Measurements from ENCODE around the gene CFAP52. TPM values are rescaled to one million over a fixed set of nuclear protein-coding genes. Genes with fewer than 3 reads are reported as not detected.

CFAP52 gene
- polyA plus RNA-seq, 3 donors: not detected

DNA sequence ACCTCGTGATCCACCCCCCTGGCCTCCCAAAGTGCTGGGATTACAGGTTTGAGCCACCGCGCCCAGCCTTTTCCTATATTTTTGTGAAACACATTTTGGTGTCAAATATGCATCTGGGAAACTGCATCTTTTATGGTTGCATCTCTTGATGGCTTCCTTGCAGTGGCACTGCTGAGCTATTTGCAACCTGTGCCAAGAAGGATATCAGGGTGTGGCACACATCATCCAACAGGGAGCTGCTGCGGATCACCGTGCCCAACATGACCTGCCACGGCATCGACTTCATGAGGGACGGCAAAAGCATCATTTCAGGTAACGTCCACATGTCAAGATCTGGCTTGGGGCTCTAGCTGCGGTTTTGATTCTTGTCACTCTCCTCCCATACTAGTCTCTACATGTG, 52.1 kb downstream of the CFAP52 start:
- H3K27ac Mint-ChIP-seq: no peak overlapping the region
- Histone ChIP-seq H3K4me2 (replicated peaks; ENCODE audit: extremely low read depth, low read length, poor library complexity, severe bottlenecking) (no peak overlapping the region), H3K4me1 (ENCODE audit: control insufficient read depth in 1 of 2, insufficient read depth in 2 of 2, low read length in 2 of 2) (no peaks in the 10 kb centered on the region), H3K27ac (ENCODE audit: low read depth in 1 of 2, low read length in 2 of 2) (no peak overlapping the region), H3K9ac (ENCODE audit: insufficient read depth, low read length, poor library complexity, severe bottlenecking) (no peak overlapping the region), H3K4me3 (replicated peaks in 1 of 3; ENCODE audit: low read depth in 2 of 3, low read length in 3 of 3) (no peak overlapping the region), H2AFZ (ENCODE audit: insufficient read depth, low read depth, low read length, poor library complexity, severe bottlenecking) (no peak overlapping the region), H3K9me3 (replicated peaks in 1 of 2; ENCODE audit: control insufficient read depth in 1 of 2, insufficient read depth in 1 of 2, low read length in 2 of 2) (peaks cover 2% of the 10 kb centered on the region in 2 donors), H3K36me3 (replicated peaks in 1 of 2; ENCODE audit: control insufficient read depth in 1 of 2, insufficient read depth in 2 of 2, low read length in 2 of 2) (no peaks in the 10 kb centered on the region), H3K27me3 (ENCODE audit: control insufficient read depth in 2 of 2, insufficient read depth in 2 of 2, low read length in 2 of 2) (no peaks in the 10 kb centered on the region), H3K79me2 (ENCODE audit: insufficient read depth, low read length) (no peaks in the 10 kb centered on the region), H4K20me1 (ENCODE audit: insufficient read depth, low read length) (no peaks in the 10 kb centered on the region)
- peaks cover 4 to 11% (median 10%) of the 10 kb centered on the region in 3 donors for H3K27me3 Mint-ChIP-seq (ENCODE audit: low read depth in 3 of 3)
- H3K4me1 Mint-ChIP-seq: no peaks in the 10 kb centered on the region
- H3K4me3 Mint-ChIP-seq: no peak overlapping the region
- TF ChIP-seq, protein P1, sequence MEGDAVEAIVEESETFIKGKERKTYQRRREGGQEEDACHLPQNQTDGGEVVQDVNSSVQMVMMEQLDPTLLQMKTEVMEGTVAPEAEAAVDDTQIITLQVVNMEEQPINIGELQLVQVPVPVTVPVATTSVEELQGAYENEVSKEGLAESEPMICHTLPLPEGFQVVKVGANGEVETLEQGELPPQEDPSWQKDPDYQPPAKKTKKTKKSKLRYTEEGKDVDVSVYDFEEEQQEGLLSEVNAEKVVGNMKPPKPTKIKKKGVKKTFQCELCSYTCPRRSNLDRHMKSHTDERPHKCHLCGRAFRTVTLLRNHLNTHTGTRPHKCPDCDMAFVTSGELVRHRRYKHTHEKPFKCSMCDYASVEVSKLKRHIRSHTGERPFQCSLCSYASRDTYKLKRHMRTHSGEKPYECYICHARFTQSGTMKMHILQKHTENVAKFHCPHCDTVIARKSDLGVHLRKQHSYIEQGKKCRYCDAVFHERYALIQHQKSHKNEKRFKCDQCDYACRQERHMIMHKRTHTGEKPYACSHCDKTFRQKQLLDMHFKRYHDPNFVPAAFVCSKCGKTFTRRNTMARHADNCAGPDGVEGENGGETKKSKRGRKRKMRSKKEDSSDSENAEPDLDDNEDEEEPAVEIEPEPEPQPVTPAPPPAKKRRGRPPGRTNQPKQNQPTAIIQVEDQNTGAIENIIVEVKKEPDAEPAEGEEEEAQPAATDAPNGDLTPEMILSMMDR (IDR thresholded peaks at IDR 0.05): no peak
- peaks cover 4 to 13% (median 11%) of the 10 kb centered on the region in 7 donors for H3K9me3 Mint-ChIP-seq
- H3K36me3 Mint-ChIP-seq: no peaks in the 10 kb centered on the region
- intact Hi-C loops (cut with micrococcal nuclease): no loop called here
- WGBS (ENCODE audit: insufficient coverage): 86% methylated on average over 10 of the region's 10 CpGs
- no peak for DNase-seq

DNA sequence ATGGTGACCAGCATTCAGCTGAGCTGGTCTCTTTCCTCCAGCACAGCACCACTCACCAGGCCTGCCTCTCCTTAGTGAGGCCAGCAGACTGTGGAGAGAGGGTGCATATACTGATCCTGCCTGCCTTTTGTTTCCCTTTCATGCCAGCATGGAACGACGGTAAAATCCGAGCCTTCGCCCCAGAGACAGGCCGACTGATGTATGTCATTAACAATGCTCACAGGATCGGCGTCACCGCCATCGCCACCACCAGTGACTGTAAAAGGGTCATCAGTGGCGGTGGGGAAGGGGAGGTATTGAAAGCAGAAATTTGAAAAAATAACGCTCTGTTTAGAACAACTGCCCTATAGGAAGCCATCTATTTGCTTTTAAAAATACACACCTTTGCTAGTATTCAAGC, 56.3 kb downstream of the CFAP52 start:
- H2AFZ ChIP-seq (ENCODE audit: insufficient read depth, low read depth, low read length, poor library complexity, severe bottlenecking): no peak overlapping the region
- Mint-ChIP-seq H3K4me3 (no peak overlapping the region), H3K36me3 (no peaks in the 10 kb centered on the region), H3K27ac (no peak overlapping the region), H3K27me3 (ENCODE audit: low read depth in 3 of 3) (peaks cover 5 to 11% (median 7%) of the 10 kb centered on the region in 3 donors), H3K9me3 (peaks cover 0 to 3% (median 0%) of the 10 kb centered on the region in 7 donors), H3K4me1 (no peaks in the 10 kb centered on the region)
- no peaks in the 10 kb centered on the region for H3K9me3 ChIP-seq (replicated peaks in 1 of 2; ENCODE audit: control insufficient read depth in 1 of 2, insufficient read depth in 1 of 2, low read length in 2 of 2)
- H3K79me2 ChIP-seq (ENCODE audit: insufficient read depth, low read length): no peaks in the 10 kb centered on the region
- H3K4me1 ChIP-seq (ENCODE audit: control insufficient read depth in 1 of 2, insufficient read depth in 2 of 2, low read length in 2 of 2): no peaks in the 10 kb centered on the region
- H4K20me1 ChIP-seq (ENCODE audit: insufficient read depth, low read length): no peaks in the 10 kb centered on the region
- DNase-seq: no peak
- no peak overlapping the region for H3K4me3 ChIP-seq (replicated peaks in 1 of 3; ENCODE audit: low read depth in 2 of 3, low read length in 3 of 3)
- H3K4me2 ChIP-seq (replicated peaks; ENCODE audit: extremely low read depth, low read length, poor library complexity, severe bottlenecking): no peak overlapping the region
- no peaks in the 10 kb centered on the region for H3K36me3 ChIP-seq (replicated peaks in 1 of 2; ENCODE audit: control insufficient read depth in 1 of 2, insufficient read depth in 2 of 2, low read length in 2 of 2)
- TF ChIP-seq, protein P1 (IDR thresholded peaks at IDR 0.05): no peak
- no peak overlapping the region for H3K27ac ChIP-seq (ENCODE audit: low read depth in 1 of 2, low read length in 2 of 2)
- no peak overlapping the region for H3K9ac ChIP-seq (ENCODE audit: insufficient read depth, low read length, poor library complexity, severe bottlenecking)
- WGBS (ENCODE audit: insufficient coverage): 100% methylated on average over 4 of the region's 11 CpGs
- intact Hi-C loops (cut with micrococcal nuclease): no loop called here
- H3K27me3 ChIP-seq (ENCODE audit: control insufficient read depth in 2 of 2, insufficient read depth in 2 of 2, low read length in 2 of 2): no peaks in the 10 kb centered on the region

Data from CD14-positive monocyte (primary cell).